Measurements from ENCODE around the gene EPHA4.

The EPHA4 gene

DNA sequence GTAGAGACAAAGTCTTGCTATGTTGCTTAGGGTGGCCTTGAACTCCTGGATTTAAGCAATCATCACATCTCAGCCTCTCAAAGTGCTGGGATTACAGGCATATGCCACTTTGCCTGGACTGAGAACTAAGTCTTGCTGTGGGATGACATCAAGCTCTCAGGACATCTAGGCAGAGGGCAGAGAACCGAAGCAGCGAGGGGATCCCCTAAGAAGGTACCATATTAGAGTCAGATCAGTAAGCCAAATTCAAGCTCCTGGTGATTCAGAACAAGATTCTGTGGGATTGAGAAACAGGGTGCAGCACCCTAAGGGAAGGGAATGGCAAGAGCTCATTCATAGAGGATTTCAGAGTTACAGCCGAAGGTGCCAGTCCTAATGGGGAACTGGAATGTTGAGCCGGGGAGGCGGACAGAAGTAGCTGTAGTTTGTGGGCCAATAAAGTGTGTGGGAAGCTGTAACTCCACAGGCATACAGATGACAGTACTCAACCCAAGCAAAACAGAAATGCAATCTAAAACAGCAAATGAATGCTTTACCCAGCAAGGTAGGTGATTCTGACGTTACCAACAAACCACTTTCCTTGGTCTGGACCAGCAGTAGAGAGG lies 30.9 kb downstream of the EPHA4 start:
- no peak for DNase-seq (ENCODE audit: extremely low read depth, low read depth)
- TF ChIP-seq, protein P1, sequence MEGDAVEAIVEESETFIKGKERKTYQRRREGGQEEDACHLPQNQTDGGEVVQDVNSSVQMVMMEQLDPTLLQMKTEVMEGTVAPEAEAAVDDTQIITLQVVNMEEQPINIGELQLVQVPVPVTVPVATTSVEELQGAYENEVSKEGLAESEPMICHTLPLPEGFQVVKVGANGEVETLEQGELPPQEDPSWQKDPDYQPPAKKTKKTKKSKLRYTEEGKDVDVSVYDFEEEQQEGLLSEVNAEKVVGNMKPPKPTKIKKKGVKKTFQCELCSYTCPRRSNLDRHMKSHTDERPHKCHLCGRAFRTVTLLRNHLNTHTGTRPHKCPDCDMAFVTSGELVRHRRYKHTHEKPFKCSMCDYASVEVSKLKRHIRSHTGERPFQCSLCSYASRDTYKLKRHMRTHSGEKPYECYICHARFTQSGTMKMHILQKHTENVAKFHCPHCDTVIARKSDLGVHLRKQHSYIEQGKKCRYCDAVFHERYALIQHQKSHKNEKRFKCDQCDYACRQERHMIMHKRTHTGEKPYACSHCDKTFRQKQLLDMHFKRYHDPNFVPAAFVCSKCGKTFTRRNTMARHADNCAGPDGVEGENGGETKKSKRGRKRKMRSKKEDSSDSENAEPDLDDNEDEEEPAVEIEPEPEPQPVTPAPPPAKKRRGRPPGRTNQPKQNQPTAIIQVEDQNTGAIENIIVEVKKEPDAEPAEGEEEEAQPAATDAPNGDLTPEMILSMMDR (IDR thresholded peaks at IDR 0.05; ENCODE audit: low read depth, low read length): no peak

GRCh38 chr2:221539246-221539645 lies 32.9 kb downstream of the EPHA4 start:
- TF ChIP-seq, protein P1 (IDR thresholded peaks at IDR 0.05; ENCODE audit: low read depth, low read length): no peak
- no peak for DNase-seq (ENCODE audit: extremely low read depth, low read depth)

DNA sequence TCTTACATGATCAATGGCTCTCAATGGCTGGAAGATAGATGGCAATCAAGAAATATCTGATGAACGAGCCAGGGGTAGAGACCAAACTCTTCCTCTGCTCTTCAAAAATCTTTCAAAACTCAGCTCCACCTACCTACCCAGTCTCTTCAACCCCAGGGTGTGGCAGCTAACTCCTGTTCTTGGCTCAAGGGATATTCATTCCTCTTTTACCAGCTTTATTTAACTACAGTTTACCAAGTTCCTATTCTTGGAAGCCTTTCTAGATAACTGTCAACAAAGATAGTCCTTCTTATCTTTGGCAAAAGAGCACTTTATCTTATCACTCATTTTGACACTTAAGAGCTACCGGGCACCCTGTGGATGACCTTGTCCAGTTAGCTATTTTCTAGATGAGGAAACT lies 36.3 kb downstream of the EPHA4 start:
- no peak for DNase-seq (ENCODE audit: extremely low read depth, low read depth)
- TF ChIP-seq, protein P1 (IDR thresholded peaks at IDR 0.05; ENCODE audit: low read depth, low read length): no peak

DNA sequence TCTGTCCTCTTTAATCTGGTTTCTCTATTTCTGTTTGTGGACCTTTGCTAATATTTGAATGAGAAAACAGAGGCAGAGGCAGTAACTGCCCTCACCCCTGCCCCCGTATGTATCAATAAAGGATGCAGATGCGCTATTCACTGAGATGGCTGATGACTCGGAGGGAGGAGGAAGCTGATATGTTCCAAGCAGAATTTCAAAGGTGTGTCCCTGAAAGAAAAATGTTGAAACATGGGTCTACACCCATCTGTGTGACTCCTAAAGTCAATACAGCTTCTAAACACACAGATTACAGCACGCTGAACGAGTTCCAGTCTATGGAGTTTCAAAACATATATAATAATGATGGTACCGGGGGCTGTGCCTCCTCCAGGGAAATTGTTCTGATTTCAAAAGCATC lies 38.8 kb downstream of the EPHA4 start:
- TF ChIP-seq, protein P1 (IDR thresholded peaks at IDR 0.05; ENCODE audit: low read depth, low read length): no peak

GRCh38 chr2:221532641-221533040 lies 39.5 kb downstream of the EPHA4 start:
- TF ChIP-seq, protein P1 (IDR thresholded peaks at IDR 0.05; ENCODE audit: low read depth, low read length): no peak
- no peak for DNase-seq (ENCODE audit: extremely low read depth, low read depth)

More for the DNA sequence above, 38.8 kb downstream of the EPHA4 start:
- no peak for DNase-seq (ENCODE audit: extremely low read depth, low read depth)

- TF ChIP-seq, protein P1 (IDR thresholded peaks at IDR 0.05; ENCODE audit: low read depth, low read length): no peak
- DNase-seq (ENCODE audit: extremely low read depth, low read depth): no peak
These were observed 41.5 kb downstream of the EPHA4 start for GRCh38 chr2:221530653-221531037.

DNA sequence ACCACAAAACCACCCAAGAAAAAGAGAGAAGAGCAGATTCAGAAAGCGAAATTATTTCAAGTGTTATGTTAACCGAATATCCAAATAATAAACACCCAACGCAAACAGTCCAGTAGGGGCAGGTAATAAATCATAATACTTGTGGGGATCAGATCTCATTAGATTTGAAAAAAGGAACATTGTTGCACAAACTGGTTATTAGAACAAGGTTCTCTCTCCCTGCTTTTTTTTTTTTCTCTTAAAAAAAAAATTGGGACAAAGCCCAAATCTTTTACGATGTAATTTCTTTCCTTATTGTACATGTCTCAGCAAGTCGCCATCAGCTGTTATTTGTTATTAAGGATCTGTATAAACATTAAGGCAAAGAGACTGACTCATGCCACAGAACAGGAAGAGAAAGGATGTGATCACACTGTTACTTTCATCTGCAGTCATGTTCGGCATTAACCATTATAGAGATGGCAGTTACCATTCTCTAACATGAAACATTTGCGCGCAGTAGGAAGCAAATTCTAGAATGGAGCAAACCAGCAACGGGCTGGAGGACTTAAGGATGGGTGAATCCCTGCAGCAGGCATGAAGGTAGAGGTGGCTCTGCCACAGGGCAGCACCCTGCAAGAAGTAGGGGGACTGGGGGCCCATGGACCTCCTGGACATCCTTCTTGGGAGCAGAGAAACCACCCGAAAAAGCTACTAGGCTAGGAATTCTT lies 42.0 kb downstream of the EPHA4 start:
- peak; percentile 34 for DNase-seq (ENCODE audit: extremely low read depth, low read depth)
- TF ChIP-seq, protein P1 (IDR thresholded peaks at IDR 0.05; ENCODE audit: low read depth, low read length): no peak
